Tracheal epithelial cell (primary cell): ENCODE results near the gene GPATCH2. TPM values are rescaled to one million over a fixed set of nuclear protein-coding genes. Genes with fewer than 3 reads are reported as not detected.

Source experiments
- total RNA-seq: library from RNA; depleted of rRNA; stranded (reverse); fragments of >200 nt; gene quantifications from 2 replicates; pipeline ENCODE4 v1.2.1, GENCODE V29; 2014

GPATCH2 gene
- 11.3 and 15.9 TPM in 2 replicates for total RNA-seq

DNA sequence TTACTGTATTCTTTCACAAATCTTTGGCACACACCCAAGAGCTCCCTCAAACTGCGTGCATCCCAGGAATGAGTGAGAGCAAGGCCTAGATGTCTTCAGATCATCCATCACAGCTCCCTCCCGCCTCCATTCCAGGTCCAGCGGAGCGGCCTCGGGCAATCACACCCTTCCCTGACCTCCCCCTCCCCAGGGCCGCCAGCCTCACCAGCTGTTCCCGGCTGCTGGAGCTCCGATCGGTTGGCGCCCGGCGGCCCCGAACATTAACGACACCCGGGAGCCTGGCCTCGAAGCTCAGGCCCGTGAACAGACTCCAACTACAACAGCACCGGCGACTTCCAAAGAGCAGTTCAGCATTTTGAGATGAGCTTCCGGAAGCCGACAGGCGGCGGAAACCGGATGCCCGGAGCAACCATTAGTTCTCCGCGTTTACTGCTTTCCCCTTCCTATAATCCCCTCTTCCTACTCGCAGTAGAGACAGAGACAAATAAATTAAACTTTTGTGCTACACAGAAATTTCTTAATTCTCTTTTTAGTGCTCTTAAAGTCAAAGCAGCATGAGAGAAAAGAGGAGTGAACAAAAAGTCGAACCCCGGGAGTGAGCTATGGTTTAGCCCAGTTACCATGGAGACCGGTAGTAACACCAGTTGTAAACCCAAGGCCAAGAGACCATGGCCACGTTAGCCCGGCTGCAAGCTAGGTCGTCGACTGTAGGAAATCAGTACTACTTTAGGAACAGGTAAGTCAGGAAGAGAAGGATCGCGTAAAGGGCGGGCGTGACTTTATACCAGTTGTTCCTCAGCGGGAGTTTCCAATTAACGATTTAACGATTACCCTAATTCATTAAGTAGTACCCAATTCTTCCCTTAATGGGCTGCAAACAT, at the start of gene GPATCH2, which contains the start of gene SPATA17:
Gene GPATCH2 (minus strand): TSS at position 380 of the 881 bp plus-strand sequence. CDS start 119 bp downstream, at position 261.
Gene SPATA17 (plus strand): TSS at position 634 of the 881 bp plus-strand sequence. CDS start 35 bp downstream, at position 669.

Other genes with a start within 250 kb of the GPATCH2 start
- gene SPATA17, start 254 bp upstream of the GPATCH2 start, total RNA-seq, result 0.96 and 1.1 TPM in 2 replicates